GM12874 (cell line): ENCODE data around the gene ETHE1.

Experiments
- TF ChIP-seq, protein P1 (sequence below): IDR thresholded peaks from 2 replicates; pipeline ENCODE4 v1.5.1; 2011; ENCODE audit warnings: low read depth, mild to moderate bottlenecking, control low read depth, low read length, moderate library complexity; ENCODE audit not compliant: insufficient read depth

Gene ETHE1

GRCh38 chr19:43479961-43480561 is 46.9 kb downstream of the ETHE1 start:
- TF ChIP-seq, protein P1, sequence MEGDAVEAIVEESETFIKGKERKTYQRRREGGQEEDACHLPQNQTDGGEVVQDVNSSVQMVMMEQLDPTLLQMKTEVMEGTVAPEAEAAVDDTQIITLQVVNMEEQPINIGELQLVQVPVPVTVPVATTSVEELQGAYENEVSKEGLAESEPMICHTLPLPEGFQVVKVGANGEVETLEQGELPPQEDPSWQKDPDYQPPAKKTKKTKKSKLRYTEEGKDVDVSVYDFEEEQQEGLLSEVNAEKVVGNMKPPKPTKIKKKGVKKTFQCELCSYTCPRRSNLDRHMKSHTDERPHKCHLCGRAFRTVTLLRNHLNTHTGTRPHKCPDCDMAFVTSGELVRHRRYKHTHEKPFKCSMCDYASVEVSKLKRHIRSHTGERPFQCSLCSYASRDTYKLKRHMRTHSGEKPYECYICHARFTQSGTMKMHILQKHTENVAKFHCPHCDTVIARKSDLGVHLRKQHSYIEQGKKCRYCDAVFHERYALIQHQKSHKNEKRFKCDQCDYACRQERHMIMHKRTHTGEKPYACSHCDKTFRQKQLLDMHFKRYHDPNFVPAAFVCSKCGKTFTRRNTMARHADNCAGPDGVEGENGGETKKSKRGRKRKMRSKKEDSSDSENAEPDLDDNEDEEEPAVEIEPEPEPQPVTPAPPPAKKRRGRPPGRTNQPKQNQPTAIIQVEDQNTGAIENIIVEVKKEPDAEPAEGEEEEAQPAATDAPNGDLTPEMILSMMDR = no peak

DNA sequence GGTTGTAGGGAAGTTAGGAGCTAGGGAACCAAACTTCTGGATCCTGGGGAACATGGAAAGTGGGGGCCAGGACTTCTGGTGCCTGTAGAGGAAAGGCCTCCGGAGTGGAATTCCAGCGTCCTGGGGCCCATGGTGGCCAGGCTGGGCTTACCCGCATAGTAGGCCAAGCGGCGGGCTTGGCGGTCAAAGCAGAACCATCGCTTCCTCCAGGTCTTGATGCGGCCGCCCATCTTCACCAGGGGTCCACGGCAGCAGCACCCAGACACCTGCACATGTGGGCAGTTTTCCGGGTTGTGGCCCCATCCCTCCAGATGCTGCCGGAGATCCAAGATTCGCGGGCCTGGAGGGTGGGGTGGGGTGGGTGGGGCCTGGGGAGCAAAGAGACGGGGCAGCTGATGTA is 47.8 kb downstream of the ETHE1 start:
- TF ChIP-seq, protein P1 = no peak

DNA sequence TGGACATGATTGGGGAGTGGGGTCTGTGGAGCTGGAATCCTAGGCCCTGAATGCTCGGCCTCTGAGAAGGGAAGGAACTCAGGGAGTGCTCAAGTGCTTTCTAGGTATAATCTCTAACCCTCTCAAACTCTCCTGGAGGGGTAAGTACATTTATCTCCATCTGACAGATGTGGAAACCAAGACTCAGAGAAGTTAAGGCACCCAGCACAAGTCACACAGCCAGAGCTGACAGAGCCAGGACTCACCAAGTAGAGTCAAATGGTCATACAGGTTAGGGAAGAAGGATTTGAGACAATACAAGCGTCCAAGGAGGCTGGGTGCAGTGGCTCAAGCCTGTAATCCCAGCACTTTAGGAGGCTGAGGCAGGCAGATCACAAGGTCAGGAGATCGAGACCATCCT is 48.7 kb downstream of the ETHE1 start:
- TF ChIP-seq, protein P1 = no peak

DNA sequence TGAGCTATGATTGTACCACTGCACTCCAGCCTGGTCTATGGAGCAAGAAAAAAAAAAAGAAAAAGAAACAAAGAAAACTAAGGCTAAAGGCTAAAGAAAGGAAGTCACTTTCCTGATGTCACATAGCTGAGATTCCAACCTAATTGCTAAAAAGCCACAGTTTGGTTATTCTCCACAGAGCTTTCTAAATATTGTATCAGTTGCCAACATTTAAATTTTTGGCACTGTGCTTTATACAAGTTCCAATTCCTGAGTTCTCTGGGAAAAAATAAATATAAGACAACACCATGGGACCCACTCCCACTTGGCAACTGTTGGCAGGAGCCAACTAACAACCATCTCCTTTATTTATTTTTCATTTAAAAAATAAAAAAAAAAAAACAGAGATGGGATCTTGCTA is 50.4 kb downstream of the ETHE1 start:
- TF ChIP-seq, protein P1 = no peak

- TF ChIP-seq, protein P1 = no peak
Observed at GRCh38 chr19:43474986-43475705, 51.9 kb downstream of the ETHE1 start.

DNA sequence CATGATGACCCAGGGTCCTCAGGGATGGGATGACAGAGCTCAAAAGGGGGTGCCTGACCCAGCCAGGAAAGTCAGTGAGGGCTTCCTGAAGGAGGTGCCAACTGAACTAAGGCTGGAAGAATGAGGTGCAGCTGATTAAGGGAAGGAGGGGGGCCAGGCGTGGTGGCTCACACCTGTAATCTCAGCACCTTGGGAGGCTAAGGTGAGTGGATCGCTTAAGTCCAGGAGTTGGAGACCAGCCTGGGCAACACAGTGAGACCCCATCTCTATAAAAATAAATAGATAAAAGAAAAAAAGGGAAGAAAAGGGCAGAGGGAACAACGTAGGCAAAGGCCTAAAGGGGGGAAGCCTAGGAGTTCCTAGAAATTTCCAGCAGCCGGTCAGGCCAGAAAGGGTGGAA is 52.5 kb downstream of the ETHE1 start:
- TF ChIP-seq, protein P1 = no peak

- TF ChIP-seq, protein P1 = no peak
Observed at GRCh38 chr19:43471091-43471490, 55.9 kb downstream of the ETHE1 start.
